ENCODE measurements around the gene DOCK10. TPM values are rescaled to one million over a fixed set of nuclear protein-coding genes. Genes with fewer than 3 reads are reported as not detected.

Gene DOCK10
- total and polyA plus RNA-seq, 9 of the 15 experiments (the other 6 are each of a cell fraction or from before 2014, with no cell fraction given), result 0.01 to 0.87 (median 0.18) TPM

GRCh38 chr2:224807153-224807964 is 234.9 kb downstream of the DOCK10 start:
- H3K4me1 ChIP-seq (replicated peaks in 1 of 2; ENCODE audit: control insufficient read depth in 2 of 2, insufficient read depth in 2 of 2, low read length in 2 of 2), result no peaks in the 10 kb centered on the region
- DNase-seq (ENCODE audit: extremely low read depth in 1 of 4, low spot score in 3 of 4) (no peak), FAIRE-seq (no peak), ATAC-seq (no peak)
- no peaks in the 10 kb centered on the region for H4K20me1 ChIP-seq (replicated peaks; ENCODE audit: control insufficient read depth, insufficient read depth, low read length)
- in situ Hi-C loops (cut with MboI), result no loop called here
- ChIA-PET CTCF (ENCODE audit: low intra/inter-chr PET ratio) (no interaction called here), POLR2A (no interaction called here)
- H3K9me1 ChIP-seq (ENCODE audit: control insufficient read depth, insufficient read depth, low read length), result no peaks in the 10 kb centered on the region
- H3K79me2 ChIP-seq (ENCODE audit: control insufficient read depth, insufficient read depth, low read length), result no peaks in the 10 kb centered on the region
- no peak for TF ChIP-seq HES1 (IDR thresholded peaks at IDR 0.05; ENCODE audit: low read depth)
- TF ChIP-seq CTCF (IDR thresholded peaks at IDR 0.05 in 2 of 3, conservative IDR thresholded peaks at IDR 0.05 in 1 of 3; ENCODE audit: insufficient read depth in 2 of 3, low read depth in 1 of 3, low read length in 3 of 3), result no peak
- no peak overlapping the region for H3K9ac ChIP-seq (ENCODE audit: insufficient read depth in 1 of 2, low read depth in 2 of 2, low read length in 2 of 2)
- no peaks in the 10 kb centered on the region for H3K27me3 ChIP-seq (ENCODE audit: control insufficient read depth in 2 of 2, insufficient read depth in 2 of 2, low read length in 2 of 2)
- no peaks in the 10 kb centered on the region for H3K9me3 ChIP-seq (replicated peaks; ENCODE audit: control insufficient read depth, insufficient read depth, low read depth, low read length)
- intact Hi-C loops (cut with micrococcal nuclease), result no loop called here
- no TSS peak for BruUV-seq (replicated peaks)
- H3K36me3 ChIP-seq (ENCODE audit: control insufficient read depth, insufficient read depth, low read length), result no peaks in the 10 kb centered on the region
- no peak overlapping the region for H3K4me3 ChIP-seq
- H3K4me2 ChIP-seq (ENCODE audit: insufficient read depth, low read length), result no peak overlapping the region
- WGBS (ENCODE audit: insufficient coverage, low coverage, missing lambda C conversion rate), result 3% methylated on average over 6 of the region's 6 CpGs
- H3K27ac ChIP-seq (ENCODE audit: extremely low read depth, low read depth, low read length), result no peak overlapping the region
- no peak overlapping the region for H2AFZ ChIP-seq (ENCODE audit: low read depth, low read length)

All from K562 (cell line).